Uterus (tissue), 4 donors: ENCODE measurements around the gene ARHGAP21. TPM values are rescaled to one million over a fixed set of nuclear protein-coding genes. Genes with fewer than 3 reads are reported as not detected.

Experiments used
- DNase-seq, 2 donors: peaks; one replicate each; pipeline ENCODE4 v3.0.0-alpha.2; 2019 to 2020
- H3K27ac ChIP-seq, 2 donors: fragments of 200-600 bp; sonication (generic); 1 replicate in 1 of 2; 2 replicates in 1 of 2; pipeline ENCODE4 v1.5.1; 2016 to 2018
- H3K27me3 ChIP-seq, 2 donors: fragments of 200-600 bp; sonication (generic); one replicate each; pipeline ENCODE4 v1.5.1; 2018 to 2019; ENCODE audit warnings: control low read depth in 1 of 2
- H3K36me3 ChIP-seq, 2 donors: fragments of 200-600 bp; sonication (generic); one replicate each; pipeline ENCODE4 v1.5.1; 2019; ENCODE audit warnings: control low read depth in 1 of 2
- H3K4me1 ChIP-seq, 2 donors: fragments of 200-600 bp; sonication (generic); one replicate each; pipeline ENCODE4 v1.5.1; 2018 to 2019; ENCODE audit warnings: control low read depth in 1 of 2
- H3K4me3 ChIP-seq, 2 donors: fragments of 200-600 bp; sonication (generic); 1 replicate in 1 of 2; 2 replicates in 1 of 2; pipeline ENCODE4 v1.5.1; 2018 to 2019; ENCODE audit warnings: mild to moderate bottlenecking in 1 of 2
- H3K9me3 ChIP-seq, 2 donors: fragments of 200-600 bp; sonication (generic); one replicate each; pipeline ENCODE4 v1.5.1; 2019; ENCODE audit warnings: control low read depth in 1 of 2
- CTCF ChIP-seq, 4 experiments: fragments of 200-600 bp in 2 of 4; fragments of 450-650 bp in 2 of 4; sonication (generic) in 2 of 4; IDR thresholded peaks; one replicate each; pipeline ENCODE4 v1.5.1; 2016 to 2019; ENCODE audit warnings: antibody characterized with exemption in 4 of 4, mild to moderate bottlenecking in 2 of 4, moderate library complexity in 1 of 4
- POLR2A ChIP-seq, 2 donors: fragments of 450-650 bp; IDR thresholded peaks; one replicate each; pipeline ENCODE4 v1.6.1; 2016; ENCODE audit warnings: antibody characterized with exemption in 2 of 2, mild to moderate bottlenecking in 1 of 2, moderate library complexity in 1 of 2
- intact Hi-C: fragments of 100-400 bp; cut with DNase I; formaldehyde crosslinking; loops from one replicate; pipeline ENCODE4 v1.15.1; 2023; ENCODE audit warnings: low total_unique reads
- total RNA-seq, 4 donors: library from RNA; depleted of rRNA in 3 of 4; stranded (reverse); fragments of >200 nt in 3 of 4; gene quantifications; one replicate each; pipeline versions ENCODE4 v1.1.0 to v1.2.4, GENCODE V29; 2014 to 2023
- donor health status: DM: yes; HTN: yes; CAD: no.

ARHGAP21 gene
- total RNA-seq, 4 donors from 2014 or later = 90.4 to 168 (median 124) TPM

- Histone ChIP-seq H3K4me3 (no peak overlapping the region), H3K9me3 (no peaks in the 10 kb centered on the region), H3K27me3 (no peaks in the 10 kb centered on the region), H3K4me1 (no peaks in the 10 kb centered on the region), H3K36me3 (no peaks in the 10 kb centered on the region), H3K27ac (no peak overlapping the region)
- no peak for DNase-seq
- intact Hi-C loops = no loop called here
- TF ChIP-seq CTCF (IDR thresholded peaks at IDR 0.05) (no peak), POLR2A (IDR thresholded peaks at IDR 0.05) (no peak)
These were observed 44.9 kb downstream of the ARHGAP21 start for GRCh38 chr10:24678757-24679156.

GRCh38 chr10:24674892-24675632 is 48.6 kb downstream of the ARHGAP21 start:
- intact Hi-C loops = no loop called here
- no peaks in the 10 kb centered on the region for H3K36me3 ChIP-seq
- DNase-seq = no peak
- TF ChIP-seq POLR2A (IDR thresholded peaks at IDR 0.05) (no peak), CTCF (IDR thresholded peaks at IDR 0.05) (no peak)
- H3K27ac ChIP-seq = no peak overlapping the region
- H3K9me3 ChIP-seq = no peaks in the 10 kb centered on the region
- no peak overlapping the region for H3K4me3 ChIP-seq
- H3K27me3 ChIP-seq = no peaks in the 10 kb centered on the region
- H3K4me1 ChIP-seq = no peaks in the 10 kb centered on the region

- DNase-seq = no peak
- intact Hi-C loops = no loop called here
- TF ChIP-seq POLR2A (IDR thresholded peaks at IDR 0.05) (no peak), CTCF (IDR thresholded peaks at IDR 0.05) (no peak)
- Histone ChIP-seq H3K27ac (no peak overlapping the region), H3K36me3 (no peaks in the 10 kb centered on the region), H3K4me1 (no peaks in the 10 kb centered on the region), H3K9me3 (no peaks in the 10 kb centered on the region), H3K4me3 (no peak overlapping the region), H3K27me3 (no peaks in the 10 kb centered on the region)
These were observed 52.6 kb downstream of the ARHGAP21 start for GRCh38 chr10:24670964-24671670.

- DNase-seq = no peak
- intact Hi-C loops = no loop called here
- no peaks in the 10 kb centered on the region for H3K27me3 ChIP-seq
- no peak overlapping the region for H3K4me3 ChIP-seq
- TF ChIP-seq POLR2A (IDR thresholded peaks at IDR 0.05) (no peak), CTCF (IDR thresholded peaks at IDR 0.05) (no peak)
- H3K36me3 ChIP-seq = no peaks in the 10 kb centered on the region
- no peaks in the 10 kb centered on the region for H3K4me1 ChIP-seq
- no peaks in the 10 kb centered on the region for H3K9me3 ChIP-seq
- no peak overlapping the region for H3K27ac ChIP-seq
These were observed 54.3 kb downstream of the ARHGAP21 start for GRCh38 chr10:24669285-24669852.

- H3K27me3 ChIP-seq = no peaks in the 10 kb centered on the region
- DNase-seq = no peak
- H3K27ac ChIP-seq = no peak overlapping the region
- TF ChIP-seq POLR2A (IDR thresholded peaks at IDR 0.05) = no peak
- no peak for TF ChIP-seq CTCF (IDR thresholded peaks at IDR 0.05)
- H3K4me3 ChIP-seq = no peak overlapping the region
- H3K36me3 ChIP-seq = no peaks in the 10 kb centered on the region
- no peaks in the 10 kb centered on the region for H3K4me1 ChIP-seq
- intact Hi-C loops = no loop called here
- H3K9me3 ChIP-seq = no peaks in the 10 kb centered on the region
These were observed 55.4 kb downstream of the ARHGAP21 start for GRCh38 chr10:24668247-24668646.
